SK-N-SH treated with all-trans-retinoic acid at 6 μM for 48 hours (cell line): ENCODE results near the gene PCSK5.

Experiments
- ATAC-seq: fragments of 200-7000 bp; cut with Tn5 transposase; 3 replicates; pipeline ENCODE4 v1.9.1; 2020; ENCODE audit warnings: mild to moderate bottlenecking, moderate library complexity
- ARNTL ChIP-seq: fragments of 450-650 bp; formaldehyde crosslinking; IDR thresholded peaks from 2 replicates; pipeline ENCODE4 v1.5.0; 2020; ENCODE audit warnings: low read depth, mild to moderate bottlenecking, moderate library complexity, borderline replicate concordance
- BACH2 ChIP-seq: fragments of 250-450 bp; sonication (Bioruptor Pico); IDR thresholded peaks from 2 replicates; pipeline ENCODE4 v1.9.0; 2021; ENCODE audit warnings: mild to moderate bottlenecking, borderline replicate concordance
- CREB5 ChIP-seq: fragments of 250-450 bp; sonication (Bioruptor Pico); IDR thresholded peaks from 2 replicates; pipeline ENCODE4 v1.5.1; 2020; ENCODE audit warnings: low read depth, mild to moderate bottlenecking, moderate library complexity
- CSDC2 ChIP-seq: fragments of 250-450 bp; sonication (Bioruptor Pico); IDR thresholded peaks from 2 replicates; pipeline ENCODE4 v1.5.0; 2020; ENCODE audit warnings: mild to moderate bottlenecking, moderate library complexity
- ESRRG ChIP-seq: fragments of 250-450 bp; sonication (Bioruptor Pico); IDR thresholded peaks from 2 replicates; pipeline ENCODE4 v1.6.1; 2021; ENCODE audit warnings: mild to moderate bottlenecking
- GLIS3 ChIP-seq: fragments of 250-450 bp; sonication (Bioruptor Pico); IDR thresholded peaks from 2 replicates; pipeline ENCODE4 v1.5.0; 2020; ENCODE audit warnings: mild to moderate bottlenecking, moderate library complexity
- OSR1 ChIP-seq: fragments of 250-450 bp; sonication (Bioruptor Pico); IDR thresholded peaks from 2 replicates; pipeline ENCODE4 v1.8.0; 2022; ENCODE audit warnings: moderate library complexity, mild to moderate bottlenecking, inconsistent platforms
- PATZ1 ChIP-seq: fragments of 250-450 bp; sonication (Bioruptor Pico); IDR thresholded peaks from 2 replicates; pipeline ENCODE4 v1.8.0; 2020; ENCODE audit warnings: mild to moderate bottlenecking, moderate library complexity, borderline replicate concordance
- POU6F1 ChIP-seq: fragments of 250-450 bp; sonication (Bioruptor Pico); IDR thresholded peaks from 2 replicates; pipeline ENCODE4 v1.8.0; 2021; ENCODE audit warnings: low read depth, mild to moderate bottlenecking, moderate library complexity, borderline replicate concordance
- PPARA ChIP-seq: fragments of 250-450 bp; sonication (Bioruptor Pico); IDR thresholded peaks from 2 replicates; pipeline ENCODE4 v1.5.0; 2020; ENCODE audit warnings: mild to moderate bottlenecking, borderline replicate concordance
- RARB ChIP-seq: fragments of 250-450 bp; sonication (Bioruptor Pico); IDR thresholded peaks from 2 replicates; pipeline ENCODE4 v1.8.0; 2021; ENCODE audit warnings: mild to moderate bottlenecking, moderate library complexity
- TOX ChIP-seq: fragments of 250-450 bp; sonication (Bioruptor Pico); IDR thresholded peaks from 2 replicates; pipeline ENCODE4 v1.8.0; 2021; ENCODE audit warnings: mild to moderate bottlenecking, moderate library complexity, borderline replicate concordance
- TSHZ2 ChIP-seq: fragments of 250-450 bp; sonication (Bioruptor Pico); IDR thresholded peaks from 2 replicates; pipeline ENCODE4 v1.5.0; 2020; ENCODE audit warnings: mild to moderate bottlenecking, moderate library complexity
- ZC3H10 ChIP-seq: fragments of 250-450 bp; sonication (Bioruptor Pico); IDR thresholded peaks from 2 replicates; pipeline ENCODE4 v1.5.1; 2021; ENCODE audit warnings: mild to moderate bottlenecking, moderate library complexity
- ZFP30 ChIP-seq: fragments of 450-650 bp; formaldehyde crosslinking; IDR thresholded peaks from 2 replicates; pipeline ENCODE4 v1.5.0; 2022; ENCODE audit warnings: mild to moderate bottlenecking, moderate library complexity
- ZNF565 ChIP-seq: fragments of 450-650 bp; formaldehyde crosslinking; conservative IDR thresholded peaks from 2 replicates; pipeline ENCODE4 v1.5.0; 2020; ENCODE audit warnings: low read depth, mild to moderate bottlenecking, moderate library complexity
- ZNF70 ChIP-seq: fragments of 450-650 bp; formaldehyde crosslinking; IDR thresholded peaks from 2 replicates; pipeline ENCODE4 v1.5.0; 2020; ENCODE audit warnings: mild to moderate bottlenecking, moderate library complexity
- ZNF8 ChIP-seq: fragments of 450-650 bp; formaldehyde crosslinking; IDR thresholded peaks from 2 replicates; pipeline ENCODE4 v1.5.0; 2020; ENCODE audit warnings: mild to moderate bottlenecking, moderate library complexity

The PCSK5 gene

GRCh38 chr9:76351006-76351405, 460.5 kb downstream of the PCSK5 start:
- TF ChIP-seq ZNF8 (CRISPR knock-in tag) (no peak), RARB (no peak), TOX (no peak), BACH2 (CRISPR knock-in tag) (no peak), ZNF70 (CRISPR knock-in tag) (no peak), OSR1 (CRISPR knock-in tag) (no peak), CSDC2 (CRISPR knock-in tag) (no peak), PPARA (CRISPR knock-in tag) (no peak), POU6F1 (CRISPR knock-in tag) (no peak)
- ATAC-seq: no peak

GRCh38 chr9:76352026-76352620, 461.6 kb downstream of the PCSK5 start:
- TF ChIP-seq BACH2 (CRISPR knock-in tag): no peak
- no peak for TF ChIP-seq GLIS3 (CRISPR knock-in tag)
- no peak for TF ChIP-seq CREB5 (CRISPR knock-in tag)
- TF ChIP-seq, all 23 proteins: peak for 0
- ATAC-seq: no peak

- TF ChIP-seq CREB5 (CRISPR knock-in tag): no peak
- no peak for TF ChIP-seq ZNF8 (CRISPR knock-in tag)
- no peak for TF ChIP-seq ARNTL (CRISPR knock-in tag)
- no peak for TF ChIP-seq ZNF70 (CRISPR knock-in tag)
- TF ChIP-seq ZC3H10 (CRISPR knock-in tag): no peak
- TF ChIP-seq POU6F1 (CRISPR knock-in tag): no peak
- TF ChIP-seq ZNF565 (CRISPR knock-in tag): no peak
- no peak for TF ChIP-seq PATZ1 (CRISPR knock-in tag)
- TF ChIP-seq BACH2 (CRISPR knock-in tag): no peak
- TF ChIP-seq ZFP30 (CRISPR knock-in tag): no peak
- no peak for TF ChIP-seq ESRRG (CRISPR knock-in tag)
- TF ChIP-seq TSHZ2 (CRISPR knock-in tag): no peak
- TF ChIP-seq OSR1 (CRISPR knock-in tag): no peak
- no peak for ATAC-seq
Measured at GRCh38 chr9:76353280-76353679, 462.8 kb downstream of the PCSK5 start.
